Testis (tissue), 3 donors: ENCODE data around the gene APC2. TPM values are rescaled to one million over a fixed set of nuclear protein-coding genes. Genes with fewer than 3 reads are reported as not detected.

Experiments used
- DNase-seq: peaks from one replicate; pipeline ENCODE4 v3.0.0-alpha.2; 2019
- H3K27ac ChIP-seq, 2 donors: fragments of 200-600 bp; sonication (generic); one replicate each; pipeline ENCODE4 v1.5.1; 2019
- H3K27me3 ChIP-seq: fragments of 200-600 bp; sonication (generic); one replicate; pipeline ENCODE4 v1.5.1; 2019
- H3K36me3 ChIP-seq: fragments of 200-600 bp; sonication (generic); one replicate; pipeline ENCODE4 v1.5.1; 2017; ENCODE audit warnings: low read depth; ENCODE audit errors: missing control alignments
- H3K4me1 ChIP-seq: fragments of 200-600 bp; sonication (generic); one replicate; pipeline ENCODE4 v1.5.1; 2019
- H3K4me3 ChIP-seq, 2 donors: fragments of 200-600 bp; sonication (generic); one replicate each; pipeline ENCODE4 v1.5.1; 2017 to 2019
- H3K9me3 ChIP-seq: fragments of 200-600 bp; sonication (generic); one replicate; pipeline ENCODE4 v1.5.1; 2017
- CTCF ChIP-seq, 3 experiments: fragments of 450-650 bp in 2 of 3; fragments of 200-600 bp in 1 of 3; sonication (generic) in 1 of 3; IDR thresholded peaks; one replicate each; pipeline ENCODE4 v1.5.1; 2016 to 2019; ENCODE audit warnings: antibody characterized with exemption in 3 of 3, mild to moderate bottlenecking in 2 of 3, moderate library complexity in 1 of 3
- POLR2A ChIP-seq: fragments of 450-650 bp; IDR thresholded peaks from one replicate; pipeline ENCODE4 v1.6.1; 2017; ENCODE audit warnings: antibody characterized with exemption, mild to moderate bottlenecking, moderate library complexity
- WGBS, 2 donors: methylation state at CpG; one replicate each; pipeline ENCODE4 v1.1.5; 2018; 5-methylcytosine and 5-hydroxymethylcytosine counted together
- intact Hi-C: fragments of 100-400 bp; cut with DNase I; formaldehyde crosslinking; loops from one replicate; pipeline ENCODE4 v1.15.1; 2023; ENCODE audit warnings: low total_unique reads
- polyA plus RNA-seq: library from polyadenylated mRNA; stranded (reverse); fragments of 350-450 nt; fragmentation: Illumina TruSeq; extraction: RNeasy Lipid Tissue Mini Kit (QIAGEN cat#74804); gene quantifications from one replicate; pipeline ENCODE4 v1.2.3, GENCODE V29; 2014; ENCODE audit warnings: low read depth, low replicate concordance; ENCODE audit not compliant: insufficient read depth
- total RNA-seq, 2 donors: library from RNA; depleted of rRNA; stranded (reverse); fragments of >200 nt; gene quantifications; one replicate each; pipeline ENCODE4 v1.2.3, GENCODE V29; 2016

The APC2 gene
- total and polyA plus RNA-seq, 3 donors from 2014 or later = 2.8 to 5.9 (median 4.6) TPM

- Histone ChIP-seq H3K4me1 (peaks cover 24% of the 10 kb centered on the region), H3K9me3 (no peaks in the 10 kb centered on the region), H3K27me3 (peaks cover 3% of the 10 kb centered on the region), H3K36me3 (no peaks in the 10 kb centered on the region), H3K4me3 (no peak overlapping the region), H3K27ac (no peak overlapping the region)
- TF ChIP-seq POLR2A (no peak), CTCF (IDR thresholded peaks at IDR 0.05) (no peak)
- intact Hi-C loops = no loop called here
- WGBS, 2 donors = 70 to 78% methylated on average over 9 of the region's 9 CpGs
- no peak for DNase-seq
Observed at GRCh38 chr19:1447944-1448343, 2.0 kb upstream of the APC2 start.

- H3K9me3 ChIP-seq = no peaks in the 10 kb centered on the region
- TF ChIP-seq POLR2A = no peak
- no peak for TF ChIP-seq CTCF (IDR thresholded peaks at IDR 0.05)
- no peak overlapping the region for H3K4me3 ChIP-seq
- DNase-seq = no peak
- H3K36me3 ChIP-seq = no peaks in the 10 kb centered on the region
- H3K27me3 ChIP-seq = no peaks in the 10 kb centered on the region
- intact Hi-C loops = no loop called here
- H3K4me1 ChIP-seq = peaks cover 28% of the 10 kb centered on the region
- 52 to 59% methylated on average over 15 to 22 of the region's 22 CpGs for WGBS, 2 donors
- H3K27ac ChIP-seq = no peak overlapping the region
Observed at GRCh38 chr19:1450735-1451731, 1.1 kb downstream of the APC2 start.

- no peak for DNase-seq
- 37 to 43% methylated on average over 20 to 39 of the region's 39 CpGs for WGBS, 2 donors
- Histone ChIP-seq H3K9me3 (no peaks in the 10 kb centered on the region), H3K27ac (no peak overlapping the region), H3K27me3 (no peaks in the 10 kb centered on the region), H3K4me1 (peaks cover 24% of the 10 kb centered on the region), H3K4me3 (no peak overlapping the region), H3K36me3 (no peaks in the 10 kb centered on the region)
- intact Hi-C loops = no loop called here
- TF ChIP-seq CTCF (IDR thresholded peaks at IDR 0.05) (no peak), POLR2A (no peak)
Observed at GRCh38 chr19:1451916-1452801, 2.2 kb downstream of the APC2 start.

GRCh38 chr19:1452802-1453524, 3.0 kb downstream of the APC2 start:
- Histone ChIP-seq H3K9me3 (no peaks in the 10 kb centered on the region), H3K36me3 (no peaks in the 10 kb centered on the region), H3K27me3 (no peaks in the 10 kb centered on the region), H3K4me1 (peaks cover 22% of the 10 kb centered on the region), H3K4me3 (no peak overlapping the region), H3K27ac (no peak overlapping the region)
- no peak for TF ChIP-seq POLR2A
- no peak for TF ChIP-seq CTCF (IDR thresholded peaks at IDR 0.05)
- no peak for DNase-seq
- intact Hi-C loops = no loop called here
- 64 to 71% methylated on average over 7 to 26 of the region's 30 CpGs for WGBS, 2 donors
